Non-pigmented ciliary epithelial cell (primary cell): Measurements from ENCODE around the gene GRIK3.

Experiments used
- DNase-seq: peaks from one replicate; pipeline ENCODE4 v3.0.0-alpha.2; 2010; ENCODE audit warnings: low read depth

GRIK3 gene

DNA sequence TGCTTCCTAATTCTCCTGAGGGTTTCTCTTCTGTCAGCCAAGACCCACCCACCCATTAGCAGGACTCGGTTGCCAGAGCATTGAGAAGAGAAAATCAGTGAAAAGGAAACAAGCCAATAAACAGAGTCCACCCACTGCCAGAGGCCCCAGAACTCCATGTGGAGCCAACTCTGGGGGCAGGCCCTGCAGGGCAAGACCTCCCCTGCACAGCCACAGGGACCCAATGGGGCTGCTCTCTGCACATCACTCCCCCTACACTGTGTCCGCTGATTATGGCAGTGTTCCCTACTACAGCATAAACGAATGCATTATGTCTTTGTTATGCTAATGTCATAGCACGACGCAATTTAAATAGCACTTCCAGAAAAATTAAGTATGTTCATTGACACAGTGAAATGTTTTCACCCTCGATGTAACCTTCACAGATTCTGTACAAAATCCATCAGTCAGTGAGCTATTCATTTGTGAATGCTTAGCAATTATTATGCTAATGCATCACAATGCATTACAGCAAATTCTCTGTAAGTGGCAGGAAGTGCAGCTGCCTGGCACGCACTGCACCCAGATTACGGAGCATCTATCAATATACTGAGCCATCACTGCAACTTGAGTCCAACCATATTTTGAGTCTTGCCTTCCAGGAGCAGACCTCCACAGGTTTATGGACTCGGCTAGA lies 56.4 kb downstream of the GRIK3 start:
- DNase-seq = no peak

DNA sequence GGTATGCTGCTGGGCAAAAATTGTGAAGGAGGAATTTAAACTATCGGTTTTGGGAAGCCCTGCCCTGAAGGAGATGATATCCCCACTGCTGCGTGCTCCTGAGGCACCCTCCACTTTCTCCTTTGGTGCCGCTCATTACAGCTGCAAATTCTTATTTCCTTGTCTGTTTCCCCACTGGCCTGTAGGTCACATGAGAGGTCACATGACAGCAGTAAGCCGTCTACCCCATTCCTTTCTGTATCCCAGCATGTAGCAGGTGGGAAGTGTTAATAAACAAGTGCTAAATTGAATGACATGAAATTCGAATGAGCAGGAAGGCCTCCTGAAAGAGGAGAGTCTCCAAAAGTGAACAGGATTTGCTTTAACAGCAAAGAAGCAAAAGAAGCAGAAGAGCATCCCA lies 58.7 kb downstream of the GRIK3 start:
- no peak for DNase-seq

DNA sequence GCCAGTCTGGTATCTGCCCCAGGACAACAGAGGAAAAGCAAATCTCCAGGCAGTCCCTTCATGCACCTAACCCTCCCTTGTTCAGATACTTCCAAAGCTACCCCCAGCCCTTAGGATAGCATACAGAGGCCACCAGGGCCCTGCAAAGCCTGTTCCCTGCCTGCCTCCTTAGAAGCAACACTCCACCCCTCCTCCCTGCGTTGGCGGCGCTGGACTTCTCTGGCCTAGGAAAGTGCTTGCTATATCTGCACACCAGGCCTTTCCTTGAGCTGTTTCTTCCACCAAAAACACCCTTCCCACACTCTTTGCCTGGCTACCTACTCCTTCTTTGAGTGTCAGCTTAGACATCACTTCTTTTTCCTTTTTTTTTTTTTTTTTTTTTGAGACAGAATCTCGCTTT lies 61.3 kb downstream of the GRIK3 start:
- DNase-seq = no peak

DNA sequence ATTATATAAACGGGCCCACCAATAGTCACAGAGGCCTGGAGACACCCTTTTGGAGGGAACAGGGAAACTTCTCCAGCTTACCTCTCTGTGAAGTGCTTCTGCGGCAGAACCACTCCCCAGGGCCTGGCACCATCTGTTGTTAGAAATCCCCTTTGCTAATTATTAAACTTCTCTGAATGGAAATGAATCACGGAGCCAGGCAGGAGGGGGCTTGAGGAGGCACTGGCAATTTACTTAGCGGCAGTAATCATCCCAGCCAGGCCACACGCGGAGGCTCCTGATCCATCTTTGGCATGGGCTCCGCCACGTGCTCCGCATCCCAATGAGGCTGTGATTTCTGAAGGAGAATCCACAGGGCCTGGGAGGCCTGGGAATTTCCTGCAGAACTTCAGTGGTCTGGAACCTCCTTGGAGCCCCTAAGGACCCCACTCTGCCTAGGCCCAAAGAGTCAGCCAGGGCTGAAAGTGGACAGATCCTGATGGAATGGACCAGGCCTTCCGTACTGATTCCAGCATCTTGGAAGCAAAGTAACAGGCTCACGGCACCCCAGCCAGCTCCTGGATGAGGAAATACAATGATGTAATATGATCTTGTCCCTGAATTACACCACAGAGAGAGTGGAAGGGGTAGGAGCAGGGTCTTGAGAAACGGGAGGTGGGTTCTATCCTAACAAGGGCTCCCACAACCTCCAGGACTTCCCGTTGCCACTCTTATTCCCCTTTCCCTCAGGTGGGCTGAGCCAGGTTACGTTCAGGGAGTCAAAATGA lies 62.3 kb downstream of the GRIK3 start:
- no peak for DNase-seq

DNA sequence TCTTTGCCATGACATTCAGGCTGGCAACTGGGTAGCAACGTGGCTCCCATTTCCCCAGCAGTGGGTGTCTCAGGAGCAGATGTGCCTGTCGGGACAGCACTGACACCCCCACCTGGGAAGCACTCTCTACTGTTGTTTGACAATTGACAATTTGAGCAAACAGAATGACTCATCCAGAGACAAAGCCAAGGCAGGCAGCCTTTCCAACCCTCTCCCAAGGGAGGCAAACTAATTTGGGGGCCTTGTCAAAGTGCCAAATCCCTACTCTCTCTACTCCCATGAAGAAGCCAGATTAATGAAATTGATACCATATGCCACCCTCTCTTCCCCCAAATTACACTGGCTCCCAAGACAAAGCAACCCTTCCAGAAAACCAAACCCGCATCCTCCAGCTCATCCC lies 65.6 kb downstream of the GRIK3 start:
- no peak for DNase-seq

DNA sequence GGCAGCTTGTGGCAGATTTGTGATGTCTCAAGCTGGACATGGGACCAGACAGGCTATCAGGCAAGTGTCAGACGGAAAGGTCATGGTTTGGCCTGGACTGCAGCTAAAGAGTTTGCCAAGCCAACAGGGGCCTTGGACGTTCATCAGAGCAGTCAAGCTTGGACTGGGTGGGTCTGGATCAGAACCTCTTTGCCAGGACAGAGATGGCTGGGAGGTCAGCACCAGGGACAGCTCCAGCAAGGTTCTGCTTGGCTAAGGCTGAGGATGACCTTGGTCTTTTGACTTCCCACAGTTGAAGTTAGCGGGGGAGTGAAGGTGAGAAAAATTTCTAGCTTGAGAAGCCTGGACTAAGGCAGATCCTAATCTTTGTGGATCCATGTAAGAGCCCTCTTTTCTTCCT lies 68.1 kb downstream of the GRIK3 start:
- no peak for DNase-seq

DNA sequence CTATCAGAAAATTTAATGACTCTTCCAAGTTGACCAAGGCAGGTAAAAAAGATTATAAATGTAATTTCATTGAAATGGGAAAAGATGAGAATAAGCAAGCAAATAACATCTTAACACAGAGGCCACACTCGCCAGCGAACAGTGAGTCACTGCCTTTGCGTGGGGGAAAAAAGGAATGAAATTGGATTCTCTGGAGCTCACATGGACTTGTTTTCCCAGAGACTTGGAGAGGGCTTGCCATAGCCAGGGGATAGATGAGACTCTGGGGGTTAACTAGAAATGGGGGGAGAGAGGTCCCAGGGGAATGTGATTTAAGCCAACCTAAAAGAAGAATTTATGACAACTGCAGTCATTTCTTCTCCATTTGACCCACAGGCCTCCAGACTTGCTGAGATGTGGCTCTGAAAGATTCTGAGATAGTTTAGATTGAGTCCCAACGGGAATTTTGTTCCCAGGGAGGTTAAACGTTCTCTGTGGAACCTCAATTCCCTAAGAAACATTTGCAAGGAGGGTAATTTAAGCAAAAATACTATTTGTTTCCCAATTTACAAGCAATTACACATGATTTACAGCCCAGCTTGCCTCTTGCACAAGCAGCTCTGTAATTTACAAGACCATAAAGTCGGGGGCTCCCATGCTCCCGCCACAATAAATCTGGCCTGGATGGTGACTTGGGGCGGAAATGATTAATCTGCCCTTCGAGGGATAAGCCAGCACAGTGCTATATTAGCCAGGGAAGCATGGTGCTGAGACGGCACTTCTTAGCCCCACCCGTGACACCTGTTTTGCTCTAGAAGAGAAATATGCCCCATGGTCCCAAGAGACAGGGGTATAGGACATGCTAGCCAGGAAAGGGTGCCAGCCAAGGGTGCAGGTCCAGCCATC lies 68.8 kb downstream of the GRIK3 start:
- no peak for DNase-seq

DNA sequence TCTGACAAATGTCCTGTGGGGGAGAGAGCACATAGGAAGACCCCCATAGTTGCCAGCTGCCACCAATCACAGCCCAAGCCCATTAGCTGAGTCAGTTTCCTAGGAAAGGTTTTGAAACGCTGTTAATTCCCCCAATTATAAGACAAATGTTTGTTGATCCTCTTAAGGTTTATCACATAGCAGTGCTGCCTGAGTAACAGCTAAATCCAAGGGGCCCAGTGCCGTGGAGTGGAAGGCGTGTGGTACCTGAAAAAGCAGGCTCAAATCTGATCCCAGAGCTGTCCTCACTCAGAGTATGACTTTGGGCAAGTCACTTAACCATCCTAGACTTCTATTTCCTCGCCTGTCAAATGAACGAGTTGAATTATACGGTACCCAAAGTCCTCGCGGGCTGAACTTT lies 69.5 kb downstream of the GRIK3 start:
- no peak for DNase-seq

DNA sequence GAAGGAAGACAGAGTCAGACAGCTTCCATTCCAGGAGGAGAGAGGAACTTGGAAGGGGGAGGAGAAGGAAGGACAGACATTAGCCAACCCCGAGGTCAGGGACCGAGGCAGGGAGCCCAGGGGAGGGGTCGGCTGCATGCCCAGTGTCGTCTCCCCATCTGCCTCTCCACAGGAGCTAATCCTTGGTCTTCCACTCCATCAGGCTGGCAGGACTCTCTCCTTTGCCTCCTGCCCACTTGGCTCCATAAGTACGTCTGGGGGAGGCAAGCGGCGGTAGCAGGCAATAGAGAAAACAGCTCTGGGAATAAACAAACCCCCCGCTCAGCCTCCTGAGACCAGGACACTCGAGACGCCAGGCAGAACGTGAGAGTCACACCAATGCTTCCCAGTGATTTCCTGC lies 71.3 kb downstream of the GRIK3 start:
- no peak for DNase-seq

DNA sequence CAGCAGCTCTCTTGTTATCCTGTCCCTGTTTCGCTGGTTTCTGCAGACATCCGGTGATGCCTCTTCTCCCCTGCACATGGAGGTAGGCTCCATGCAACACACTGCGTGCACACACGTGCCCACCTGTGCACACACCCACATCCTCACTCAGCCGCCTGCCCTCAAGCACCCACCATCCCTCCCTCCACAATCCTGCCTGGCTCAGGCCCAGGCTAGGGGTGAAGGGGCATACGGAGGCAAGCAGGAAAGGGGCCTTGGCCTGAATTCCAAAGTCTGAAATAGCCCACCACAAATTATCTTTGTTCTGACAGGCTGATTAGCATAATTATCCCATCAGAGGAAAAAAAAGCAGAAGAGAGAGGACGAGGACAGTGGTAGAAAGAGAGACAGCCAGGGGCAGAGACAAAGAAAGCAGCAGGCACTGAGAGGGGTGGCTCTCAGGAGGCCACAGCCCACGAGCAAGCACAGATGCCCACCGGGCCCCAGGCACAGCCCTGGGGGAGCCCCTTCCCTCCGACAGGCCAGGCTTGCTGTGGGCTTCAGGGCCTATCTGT lies 73.2 kb downstream of the GRIK3 start:
- no peak for DNase-seq

DNA sequence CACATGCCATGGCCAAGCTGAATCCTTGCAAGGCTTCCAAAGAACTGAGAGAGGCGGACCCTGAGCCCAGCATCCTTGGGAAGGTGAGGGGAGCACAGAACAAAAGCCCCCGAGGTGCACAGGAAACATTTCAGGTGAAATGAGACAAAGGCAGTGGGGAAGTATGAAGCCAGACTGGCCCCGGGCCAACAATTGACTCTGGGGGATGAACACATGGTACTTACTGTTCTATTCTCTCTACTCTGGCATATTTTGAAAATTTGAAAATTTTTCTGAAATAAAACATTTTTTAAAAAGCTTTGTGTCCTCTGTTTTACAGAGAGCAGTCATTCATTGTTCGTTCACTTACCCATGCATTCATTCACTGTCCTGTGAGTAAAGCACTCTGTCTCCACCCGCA lies 77.7 kb downstream of the GRIK3 start:
- no peak for DNase-seq

DNA sequence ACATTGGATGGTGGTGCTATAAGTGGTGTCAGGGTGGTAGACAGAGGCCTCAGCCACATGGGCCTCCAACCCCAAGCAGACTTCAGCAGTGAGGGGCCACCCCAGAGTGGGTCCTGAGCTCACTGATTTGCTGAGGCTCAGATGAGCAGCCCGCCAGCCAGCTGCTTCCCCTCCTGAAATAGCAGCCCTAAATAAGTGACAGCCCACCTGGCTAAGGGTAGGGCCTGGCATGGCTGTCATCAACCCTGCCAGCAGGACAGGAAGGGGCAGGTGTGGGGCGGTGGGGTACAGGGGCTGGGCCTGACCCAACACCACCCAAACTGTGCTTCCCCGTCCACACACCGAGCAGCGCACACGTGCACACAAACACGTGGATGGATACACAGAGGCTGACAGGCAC lies 79.3 kb downstream of the GRIK3 start:
- DNase-seq = no peak

DNA sequence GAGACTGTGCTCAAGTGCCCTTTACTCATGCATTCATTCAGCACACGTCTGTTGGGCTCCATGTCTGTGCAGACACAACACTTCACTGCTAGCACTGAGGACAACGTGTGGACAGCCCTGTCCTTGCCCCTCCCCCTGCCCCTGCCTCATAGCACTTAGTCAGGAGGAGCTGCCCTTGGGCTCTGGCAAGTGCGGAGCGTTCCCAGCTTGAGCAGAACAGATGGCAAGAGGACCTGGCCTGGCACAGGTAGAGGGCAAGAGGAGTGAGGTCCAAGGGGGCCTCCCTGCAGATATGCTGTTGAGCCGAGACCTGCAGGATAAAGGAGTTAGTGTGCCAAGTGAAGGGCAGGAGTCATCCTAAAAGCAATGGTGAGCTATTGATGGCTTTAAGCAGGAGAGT lies 81.3 kb downstream of the GRIK3 start:
- DNase-seq = no peak

DNA sequence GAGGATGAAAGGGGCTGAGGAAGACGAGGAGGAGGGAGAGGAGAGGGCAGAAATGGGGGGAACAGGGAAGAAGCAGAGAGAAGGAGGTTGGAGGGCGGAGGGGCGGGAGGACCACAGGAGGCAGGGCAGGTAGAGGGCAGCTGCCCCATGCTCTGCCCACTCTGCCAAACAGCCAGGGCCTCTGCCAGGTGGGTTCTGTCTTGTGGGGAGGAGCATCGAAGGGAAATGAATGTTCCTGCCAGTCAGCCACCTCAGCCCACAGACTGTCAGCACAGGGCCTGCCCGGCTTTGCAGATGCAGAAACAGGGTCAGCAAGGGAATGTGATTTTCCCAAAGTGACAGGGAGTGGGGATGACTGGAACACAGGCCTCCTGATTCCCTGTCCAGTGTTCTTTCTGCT lies 82.6 kb downstream of the GRIK3 start:
- no peak for DNase-seq

DNA sequence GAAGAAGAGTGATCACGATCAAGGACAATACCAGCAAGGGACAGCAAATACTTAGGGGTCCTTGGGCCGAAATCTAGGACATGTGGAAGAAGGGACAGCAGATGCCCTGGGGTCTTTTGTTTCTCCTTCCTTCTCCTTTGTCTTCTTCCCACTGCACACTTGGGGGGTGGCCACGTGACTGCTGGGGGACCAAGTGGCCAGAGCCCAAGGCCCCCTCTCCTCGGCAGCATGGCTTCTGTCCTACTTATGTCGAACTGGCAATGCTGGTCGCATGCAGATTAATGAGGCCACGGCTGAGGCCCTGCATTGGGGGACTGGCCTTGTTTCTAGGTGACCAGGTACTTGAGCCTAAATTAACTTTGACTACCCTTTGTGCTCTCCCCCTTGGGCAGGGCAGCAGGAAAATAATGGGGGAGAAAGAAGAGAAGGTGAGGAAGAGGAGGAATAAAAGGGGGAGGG lies 83.0 kb downstream of the GRIK3 start:
- DNase-seq = no peak

DNA sequence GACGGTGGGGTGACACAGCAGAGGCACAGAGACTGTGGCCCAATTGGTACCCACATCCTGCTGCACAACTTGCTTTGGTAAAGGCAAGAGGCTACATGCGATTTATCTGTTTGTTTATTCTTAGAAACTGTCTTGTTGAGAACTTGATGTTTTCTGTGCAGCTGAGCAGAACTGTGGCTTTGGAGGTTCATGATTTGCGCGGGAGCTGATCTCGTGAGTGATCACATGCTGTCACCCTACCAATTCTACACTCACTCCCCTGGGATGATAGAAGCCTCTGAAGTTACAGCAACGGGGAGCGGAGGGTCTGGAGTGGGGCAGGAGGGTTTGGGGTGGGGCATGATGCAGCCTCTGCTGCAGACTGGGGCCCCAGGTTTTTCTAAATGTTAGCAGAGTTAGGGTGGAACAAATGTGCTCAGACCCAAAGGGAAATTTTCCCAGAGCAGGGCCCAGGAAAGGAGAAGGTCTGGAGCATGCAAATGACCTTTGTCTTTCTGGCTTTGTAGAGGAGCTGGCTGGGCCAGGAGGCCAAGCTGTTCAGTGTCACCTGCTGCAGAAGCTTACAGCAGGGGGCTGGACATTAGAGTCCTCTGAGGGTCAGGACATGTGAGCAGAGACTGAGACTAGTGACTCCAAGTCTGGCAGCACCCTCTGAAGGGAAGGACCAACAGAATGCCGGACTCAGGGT lies 83.6 kb downstream of the GRIK3 start:
- DNase-seq = no peak

DNA sequence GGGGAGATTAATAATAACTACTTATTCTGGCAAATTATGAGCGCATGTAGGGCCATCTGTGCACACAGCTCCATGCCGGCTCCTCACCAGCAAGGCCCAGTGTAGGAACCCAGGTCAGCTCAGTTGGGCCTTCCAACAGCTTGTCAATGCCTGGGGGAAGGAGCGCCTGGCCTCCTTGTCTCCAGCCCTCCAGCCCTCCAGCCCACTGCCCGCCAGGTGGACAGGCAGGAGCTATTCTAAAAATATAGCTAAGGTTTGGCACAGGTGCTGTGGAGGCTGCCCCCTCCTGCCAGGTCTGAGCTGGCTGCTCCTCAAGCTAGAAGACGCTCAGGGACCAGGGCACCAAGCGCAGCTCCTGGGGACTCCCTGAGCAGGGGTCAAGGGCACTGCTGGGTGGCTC lies 85.7 kb downstream of the GRIK3 start:
- no peak for DNase-seq

DNA sequence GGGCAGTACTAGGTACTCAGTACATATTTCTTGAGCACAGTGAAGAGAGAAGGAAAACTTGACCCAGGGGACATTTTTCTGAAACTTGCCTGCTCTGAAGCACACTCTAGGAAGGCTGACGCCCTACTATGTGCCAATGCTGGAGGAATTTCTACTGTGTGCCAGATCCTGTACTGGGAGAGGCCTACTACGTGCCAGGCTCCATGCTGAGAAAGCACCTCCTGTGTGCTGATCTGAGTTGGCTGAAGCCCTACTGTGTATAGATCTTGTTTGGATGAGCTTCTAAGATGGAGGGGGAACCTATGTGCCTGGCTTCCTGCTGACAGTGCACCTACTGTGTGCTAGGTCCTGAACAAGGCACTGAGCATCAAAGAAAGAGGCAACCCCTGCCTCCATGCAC lies 86.2 kb downstream of the GRIK3 start:
- DNase-seq = no peak

DNA sequence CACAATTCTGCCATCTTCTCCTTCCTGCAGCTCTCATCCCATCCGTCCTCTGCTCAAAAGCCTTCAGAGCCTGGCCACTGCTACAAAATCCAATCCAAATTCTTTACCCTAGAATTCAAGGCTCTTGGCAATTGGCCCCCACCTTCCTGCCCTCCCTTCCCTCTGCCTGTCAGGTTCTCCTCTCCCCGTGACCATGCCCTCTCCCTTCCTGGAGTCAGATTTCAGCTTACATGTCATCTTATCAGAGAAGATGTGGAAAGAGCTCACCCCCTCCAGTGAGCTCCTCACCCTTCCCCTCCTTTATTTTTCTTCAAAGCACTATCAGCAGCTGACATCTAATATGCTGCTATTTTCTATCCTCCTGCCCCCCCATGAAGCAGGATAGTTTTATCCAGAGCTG lies 86.9 kb downstream of the GRIK3 start:
- no peak for DNase-seq

DNA sequence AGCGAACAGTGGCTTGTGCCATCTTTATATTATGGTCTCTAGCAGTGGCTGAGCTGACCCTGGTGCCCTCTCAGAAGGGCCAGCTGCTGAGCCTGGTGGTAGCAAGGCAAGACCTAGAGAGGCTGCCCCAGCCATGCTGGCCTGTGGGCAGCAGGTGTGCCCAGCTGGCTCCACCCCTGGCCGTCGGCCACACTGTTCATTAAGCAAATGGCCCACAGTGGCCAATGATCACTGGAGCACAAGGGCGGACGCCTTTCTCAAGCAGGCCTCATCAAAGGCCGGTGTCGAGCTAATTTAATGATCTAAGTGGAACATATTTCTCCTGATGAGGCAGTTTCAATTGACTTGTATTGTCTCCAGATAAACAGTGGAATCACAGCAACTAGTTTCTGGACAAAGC lies 89.4 kb downstream of the GRIK3 start:
- DNase-seq = no peak

DNA sequence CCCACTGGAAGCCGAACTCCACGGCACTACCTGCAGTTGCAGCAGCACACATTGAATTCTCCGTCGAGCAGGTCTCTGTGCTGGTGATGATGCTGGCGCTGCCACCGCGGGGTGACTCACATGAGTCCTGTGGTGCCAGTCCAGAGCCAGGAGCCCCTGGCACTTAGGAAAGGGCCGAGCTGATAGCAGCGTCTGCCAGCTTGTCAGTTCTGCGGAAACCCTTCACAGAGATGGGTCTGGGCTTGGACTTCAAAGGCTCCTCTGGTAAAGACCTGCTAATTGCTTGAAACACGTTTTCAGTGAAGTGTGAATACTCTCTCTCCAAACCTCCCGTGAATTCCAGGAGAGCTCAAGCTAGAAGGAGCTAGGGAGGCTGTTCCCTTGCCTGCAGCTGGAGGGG lies 92.2 kb downstream of the GRIK3 start:
- no peak for DNase-seq
